ENCODE measurements around the gene FGFR1OP2.

GRCh38 chr12:26954027-26954426, 15.8 kb downstream of the FGFR1OP2 start:
- TF ChIP-seq GATA1 (IDR thresholded peaks at IDR 0.05; ENCODE audit: low read depth, low read length) = no peak
- no peak for TF ChIP-seq POLR2A (IDR thresholded peaks at IDR 0.05; ENCODE audit: low read length)
